Brain microvascular endothelial cell (primary cell): ENCODE results near the gene CARMIL3.

Source experiments
- DNase-seq: peaks from one replicate; pipeline ENCODE4 v3.0.0-alpha.2; 2020
- H3K27ac ChIP-seq: fragments of 250-450 bp; sonication (Bioruptor Pico); 2 replicates; pipeline ENCODE4 v1.5.1; 2020; ENCODE audit warnings: mild to moderate bottlenecking, moderate library complexity
- H3K27me3 ChIP-seq: fragments of 250-450 bp; sonication (Bioruptor Pico); replicated peaks from 2 replicates; pipeline ENCODE4 v1.5.1; 2020; ENCODE audit warnings: mild to moderate bottlenecking
- H3K36me3 ChIP-seq: fragments of 250-450 bp; sonication (Bioruptor Pico); replicated peaks from 2 replicates; pipeline ENCODE4 v1.5.1; 2020; ENCODE audit warnings: mild to moderate bottlenecking
- H3K4me3 ChIP-seq: 2 replicates; pipeline ENCODE4 v1.5.1; 2011; ENCODE audit warnings: low read depth, mild to moderate bottlenecking, control low read depth, low read length, moderate library complexity
- CTCF ChIP-seq: IDR thresholded peaks from 2 replicates; pipeline ENCODE4 v1.5.1; 2011; ENCODE audit warnings: low read depth, mild to moderate bottlenecking, moderate library complexity, low read length, control low read depth, inconsistent platforms; ENCODE audit errors: missing control alignments
- in situ Hi-C: cut with HindIII; loops from 2 replicates; pipeline ENCODE4 v1.10.0; 2017; ENCODE audit warnings: low sequenced_read_pairs, low pct_ligation_motif_present

Gene CARMIL3

DNA sequence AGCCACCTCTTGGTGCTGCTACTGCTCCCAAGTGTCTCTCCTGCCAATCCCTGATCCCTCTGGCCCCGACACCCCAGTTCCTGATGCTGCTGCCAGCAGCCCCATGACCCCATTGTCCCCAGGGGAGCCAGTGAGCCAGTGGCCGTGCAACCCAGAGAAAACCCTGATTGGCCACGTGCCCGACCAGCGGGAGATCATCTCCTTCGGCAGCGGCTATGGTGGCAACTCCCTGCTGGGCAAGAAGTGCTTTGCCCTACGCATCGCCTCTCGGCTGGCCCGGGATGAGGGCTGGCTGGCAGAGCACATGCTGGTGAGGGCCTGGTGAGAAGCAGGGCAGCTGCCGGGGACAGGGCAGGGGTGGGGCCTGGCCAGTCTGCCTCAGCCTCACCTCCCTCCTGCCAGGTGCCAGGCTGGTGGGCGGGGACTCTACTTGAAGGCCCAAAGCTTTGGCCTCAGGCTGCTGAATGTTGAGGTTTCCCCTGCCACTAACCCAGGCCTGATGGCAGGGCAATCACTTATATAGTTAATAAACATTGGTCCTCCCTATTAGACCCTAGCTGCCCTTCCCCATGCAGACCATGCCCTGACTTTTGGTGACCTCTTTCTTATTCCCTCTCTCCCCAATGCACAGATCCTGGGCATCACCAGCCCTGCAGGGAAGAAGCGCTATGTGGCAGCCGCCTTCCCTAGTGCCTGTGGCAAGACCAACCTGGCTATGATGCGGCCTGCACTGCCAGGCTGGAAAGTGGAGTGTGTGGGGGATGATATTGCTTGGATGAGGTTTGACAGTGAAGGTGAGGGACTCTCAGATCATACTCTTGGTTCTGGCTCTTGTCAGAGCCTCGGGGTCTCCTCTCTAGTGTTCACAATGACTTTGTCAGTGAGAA lies 47.4 kb downstream of the CARMIL3 start:
- no peak overlapping the region for H3K27ac ChIP-seq
- no peak overlapping the region for H3K4me3 ChIP-seq
- no peak for DNase-seq
- TF ChIP-seq CTCF: no peak
- no peaks in the 10 kb centered on the region for H3K27me3 ChIP-seq
- in situ Hi-C loops: no loop called here
- H3K36me3 ChIP-seq: no peaks in the 10 kb centered on the region

DNA sequence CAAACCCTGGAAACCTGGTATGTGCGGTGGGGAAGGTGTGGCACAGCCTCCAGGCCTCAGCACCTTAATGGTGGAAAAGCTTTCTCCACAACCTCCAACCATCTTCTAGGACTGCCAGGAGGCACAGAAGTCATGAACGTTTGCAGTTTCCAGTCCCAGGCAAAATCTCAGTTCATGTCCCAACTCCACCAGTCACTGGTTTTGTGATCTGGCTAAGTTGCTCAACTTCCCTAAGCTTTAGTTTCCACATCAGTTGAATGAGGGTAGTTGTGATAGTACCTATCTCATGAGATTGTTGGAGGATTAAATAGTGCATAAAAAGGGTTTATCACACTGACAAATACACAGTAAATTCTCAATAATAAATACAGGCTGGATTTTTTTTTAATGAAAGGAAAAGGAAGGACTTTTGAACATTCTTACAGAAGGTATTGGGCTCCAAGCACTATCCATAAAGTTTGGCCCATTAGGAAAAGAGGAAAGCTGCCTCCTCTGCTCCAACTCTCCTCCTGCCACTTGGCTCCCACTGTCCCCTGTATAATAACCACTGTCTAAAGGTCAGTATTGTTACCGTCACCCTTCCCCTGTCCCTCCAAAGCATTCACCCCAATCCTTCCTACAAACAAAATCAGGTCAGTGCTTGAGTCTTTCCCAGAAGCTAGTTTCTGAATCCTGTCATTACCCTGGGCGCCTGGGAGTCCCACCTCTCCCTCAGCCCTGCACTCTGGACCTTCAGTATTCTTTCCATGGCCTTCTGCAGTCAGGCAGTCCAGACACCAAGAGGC lies 48.6 kb downstream of the CARMIL3 start:
- TF ChIP-seq CTCF: no peak
- no peak for DNase-seq
- Histone ChIP-seq H3K36me3 (no peaks in the 10 kb centered on the region), H3K27ac (no peak overlapping the region), H3K4me3 (no peak overlapping the region), H3K27me3 (no peaks in the 10 kb centered on the region)
- in situ Hi-C loops: no loop called here

GRCh38 chr14:24100982-24101494 lies 49.2 kb downstream of the CARMIL3 start:
- DNase-seq: no peak
- Histone ChIP-seq H3K27me3 (no peaks in the 10 kb centered on the region), H3K4me3 (no peak overlapping the region), H3K27ac (no peak overlapping the region), H3K36me3 (no peaks in the 10 kb centered on the region)
- in situ Hi-C loops: no loop called here
- TF ChIP-seq CTCF: no peak

GRCh38 chr14:24102357-24103048 lies 50.7 kb downstream of the CARMIL3 start:
- H3K36me3 ChIP-seq: no peaks in the 10 kb centered on the region
- no peak for DNase-seq
- in situ Hi-C loops: no loop called here

More at GRCh38 chr14:24102357-24103048, 50.7 kb downstream of the CARMIL3 start:
- H3K4me3 ChIP-seq: no peak overlapping the region
- no peak for TF ChIP-seq CTCF
- H3K27me3 ChIP-seq: no peaks in the 10 kb centered on the region
- H3K27ac ChIP-seq: no peak overlapping the region
